GM23248 (cell line): ENCODE results near the gene DENND11. TPM values are rescaled to one million over a fixed set of nuclear protein-coding genes. Genes with fewer than 3 reads are reported as not detected.

ENCODE experiments used
- DNase-seq: peaks from one replicate; pipeline ENCODE4 v3.0.0-alpha.2; 2015
- H2AFZ ChIP-seq: fragments of 200-600 bp; sonication (generic); 2 replicates; pipeline ENCODE4 v1.6.1; 2016; ENCODE audit warnings: antibody characterized with exemption
- H3F3A ChIP-seq: fragments of 200-600 bp; sonication (generic); 2 replicates; pipeline ENCODE4 v1.6.1; 2016; ENCODE audit warnings: mild to moderate bottlenecking, antibody characterized with exemption, mixed run types; ENCODE audit not compliant: insufficient read depth
- H3K27ac ChIP-seq: fragments of 200-600 bp; sonication (generic); 2 replicates; pipeline ENCODE4 v1.5.1; 2016; ENCODE audit warnings: mild to moderate bottlenecking
- H3K27me3 ChIP-seq: fragments of 200-600 bp; sonication (generic); replicated peaks from 2 replicates; pipeline ENCODE4 v1.6.1; 2016; ENCODE audit warnings: mild to moderate bottlenecking; ENCODE audit not compliant: insufficient read depth
- H3K36me3 ChIP-seq: fragments of 200-600 bp; sonication (generic); 2 replicates; pipeline ENCODE4 v1.6.1; 2016; ENCODE audit warnings: low read depth, mild to moderate bottlenecking
- H3K4me1 ChIP-seq: fragments of 200-600 bp; sonication (generic); 2 replicates; pipeline ENCODE4 v1.6.1; 2016; ENCODE audit warnings: mild to moderate bottlenecking; ENCODE audit not compliant: insufficient read depth
- H3K4me2 ChIP-seq: fragments of 200-600 bp; sonication (generic); one replicate; pipeline ENCODE4 v1.6.1; 2016; ENCODE audit warnings: mild to moderate bottlenecking; ENCODE audit not compliant: unreplicated experiment
- H3K4me3 ChIP-seq: fragments of 200-600 bp; sonication (generic); 2 replicates; pipeline ENCODE4 v1.5.1; 2016; ENCODE audit warnings: mild to moderate bottlenecking
- H3K79me2 ChIP-seq: fragments of 200-600 bp; sonication (generic); 2 replicates; pipeline ENCODE4 v1.6.1; 2016; ENCODE audit warnings: mild to moderate bottlenecking; ENCODE audit not compliant: insufficient read depth
- H3K9ac ChIP-seq: fragments of 200-600 bp; sonication (generic); 2 replicates; pipeline ENCODE4 v1.6.1; 2016; ENCODE audit warnings: mild to moderate bottlenecking
- H3K9me2 ChIP-seq: fragments of 200-600 bp; sonication (generic); 2 replicates; pipeline ENCODE4 v1.6.1; 2016; ENCODE audit warnings: mixed run types, mild to moderate bottlenecking, moderate library complexity; ENCODE audit not compliant: insufficient read depth
- H3K9me3 ChIP-seq: fragments of 200-600 bp; sonication (generic); one replicate; pipeline ENCODE4 v1.6.1; 2017; ENCODE audit warnings: low read depth
- H4K20me1 ChIP-seq: fragments of 200-600 bp; sonication (generic); 2 replicates; pipeline ENCODE4 v1.6.0; 2016; ENCODE audit not compliant: insufficient read depth
- EZH2 ChIP-seq: fragments of 200-600 bp; sonication (generic); IDR thresholded peaks from 2 replicates; pipeline ENCODE4 v1.6.1; 2018; ENCODE audit warnings: antibody characterized with exemption, mild to moderate bottlenecking; ENCODE audit not compliant: insufficient read depth, poor library complexity, severe bottlenecking
- EZH2phosphoT487 ChIP-seq: fragments of 200-600 bp; sonication (generic); IDR thresholded peaks from 2 replicates; pipeline ENCODE4 v1.6.1; 2018; ENCODE audit warnings: antibody characterized with exemption, moderate library complexity, mild to moderate bottlenecking, low read depth; ENCODE audit not compliant: insufficient read depth
- WGBS, 2 experiments: methylation state at CpG; one replicate each; pipeline ENCODE4 v1.1.6; 2015 to 2017; ENCODE audit warnings: low lambda C conversion rate in 2 of 2, low coverage in 1 of 2; ENCODE audit errors: missing lambda C conversion rate in 2 of 2; 5-methylcytosine and 5-hydroxymethylcytosine counted together
- in situ Hi-C: fragments of 300-500 bp; cut with MboI; formaldehyde crosslinking; loops from 2 replicates; pipeline ENCODE4 v1.15.0; 2020
- polyA plus RNA-seq: library from polyadenylated mRNA; unstranded; fragments of >200 nt; fragmentation: Nextera tagmentation; extraction: Ambion mirVana; gene quantifications from 2 replicates; pipeline ENCODE4 v1.2.1, GENCODE V29; 2016
- total RNA-seq: library from RNA; depleted of rRNA; stranded (reverse); fragments of >200 nt; shearing (Covaris generic); gene quantifications from 2 replicates; pipeline ENCODE4 v1.2.3, GENCODE V29; 2014

Gene DENND11
- total and polyA plus RNA-seq, 2 experiments from 2014 or later = 0.43 to 3.0 TPM

GRCh38 chr7:141729020-141729419 is 27.1 kb upstream of the DENND11 start:
- TF ChIP-seq EZH2 = no peak
- TF ChIP-seq EZH2phosphoT487 = no peak
- no peaks in the 10 kb centered on the region for H3K79me2 ChIP-seq
- 35 to 40% methylated on average over 1 of the region's 1 CpG for WGBS, 2 experiments
- H3K36me3 ChIP-seq = no peaks in the 10 kb centered on the region
- no peak for DNase-seq
- no peak overlapping the region for H3K27ac ChIP-seq
- H2AFZ ChIP-seq = no peak overlapping the region
- in situ Hi-C loops = no loop called here
- H3K9ac ChIP-seq = no peak overlapping the region
- H3K4me2 ChIP-seq = no peak overlapping the region
- no peaks in the 10 kb centered on the region for H3K9me2 ChIP-seq
- H3K4me1 ChIP-seq = no peaks in the 10 kb centered on the region
- H3K4me3 ChIP-seq = no peak overlapping the region
- no peaks in the 10 kb centered on the region for H4K20me1 ChIP-seq
- no peaks in the 10 kb centered on the region for H3K9me3 ChIP-seq
- H3F3A ChIP-seq = no peaks in the 10 kb centered on the region
- no peaks in the 10 kb centered on the region for H3K27me3 ChIP-seq

GRCh38 chr7:141722529-141722928 is 20.6 kb upstream of the DENND11 start:
- no peak overlapping the region for H3K9ac ChIP-seq
- no peaks in the 10 kb centered on the region for H3F3A ChIP-seq
- no peak overlapping the region for H3K4me3 ChIP-seq
- H2AFZ ChIP-seq = no peak overlapping the region
- no peak overlapping the region for H3K27ac ChIP-seq
- H3K36me3 ChIP-seq = no peaks in the 10 kb centered on the region
- no peaks in the 10 kb centered on the region for H3K79me2 ChIP-seq
- no peaks in the 10 kb centered on the region for H3K9me2 ChIP-seq
- in situ Hi-C loops = no loop called here
- no peaks in the 10 kb centered on the region for H3K9me3 ChIP-seq
- TF ChIP-seq EZH2 (no peak), EZH2phosphoT487 (no peak)
- no peak overlapping the region for H3K4me2 ChIP-seq
- no peaks in the 10 kb centered on the region for H3K4me1 ChIP-seq
- DNase-seq = no peak
- WGBS, 2 experiments = 41 to 43% methylated on average over 2 of the region's 2 CpGs
- no peaks in the 10 kb centered on the region for H3K27me3 ChIP-seq
- no peaks in the 10 kb centered on the region for H4K20me1 ChIP-seq

- no peaks in the 10 kb centered on the region for H3K4me1 ChIP-seq
- H3K9me2 ChIP-seq = no peaks in the 10 kb centered on the region
- no peak overlapping the region for H3K4me2 ChIP-seq
- 71 to 73% methylated on average over 1 of the region's 1 CpG for WGBS, 2 experiments
- H3K27ac ChIP-seq = no peak overlapping the region
- H4K20me1 ChIP-seq = no peaks in the 10 kb centered on the region
- no peaks in the 10 kb centered on the region for H3K9me3 ChIP-seq
- TF ChIP-seq EZH2phosphoT487 (no peak), EZH2 (no peak)
- no peaks in the 10 kb centered on the region for H3K79me2 ChIP-seq
- in situ Hi-C loops = no loop called here
- no peak overlapping the region for H2AFZ ChIP-seq
- H3K9ac ChIP-seq = no peak overlapping the region
- no peaks in the 10 kb centered on the region for H3F3A ChIP-seq
- H3K36me3 ChIP-seq = no peaks in the 10 kb centered on the region
- H3K27me3 ChIP-seq = no peaks in the 10 kb centered on the region
- H3K4me3 ChIP-seq = no peak overlapping the region
- no peak for DNase-seq
Measured at GRCh38 chr7:141717450-141717849, 15.5 kb upstream of the DENND11 start.

- Histone ChIP-seq H3K27me3 (no peaks in the 10 kb centered on the region), H2AFZ (no peak overlapping the region), H3K27ac (no peak overlapping the region), H3K79me2 (no peaks in the 10 kb centered on the region), H3K9ac (no peak overlapping the region), H4K20me1 (no peaks in the 10 kb centered on the region), H3F3A (no peaks in the 10 kb centered on the region), H3K36me3 (no peaks in the 10 kb centered on the region), H3K9me3 (no peaks in the 10 kb centered on the region), H3K4me1 (no peaks in the 10 kb centered on the region), H3K4me3 (no peak overlapping the region), H3K9me2 (no peaks in the 10 kb centered on the region), H3K4me2 (no peak overlapping the region)
- in situ Hi-C loops = no loop called here
- no peak for DNase-seq
- TF ChIP-seq EZH2phosphoT487 (no peak), EZH2 (no peak)
- WGBS, 2 experiments = 42 to 44% methylated on average over 6 of the region's 6 CpGs
Measured at GRCh38 chr7:141715794-141716689, 14.1 kb upstream of the DENND11 start.
